HepG2 (cell line): ENCODE results near the gene ARL5B. TPM values are rescaled to one million over a fixed set of nuclear protein-coding genes. Genes with fewer than 3 reads are reported as not detected.

Source experiments
- ARID2 ChIP-seq: sonication (generic); formaldehyde crosslinking; IDR thresholded peaks from 2 replicates; pipeline ENCODE4 v1.8.1; 2022; ENCODE audit warnings: mild to moderate bottlenecking, missing genetic modification reagents, borderline replicate concordance
- ATF2 ChIP-seq: sonication (generic); formaldehyde crosslinking; IDR thresholded peaks from 2 replicates; pipeline ENCODE4 v1.4.0; 2020; ENCODE audit warnings: missing genetic modification reagents
- CAMTA2 ChIP-seq: sonication (generic); formaldehyde crosslinking; IDR thresholded peaks from 2 replicates; pipeline ENCODE4 v1.4.0; 2020; ENCODE audit warnings: mild to moderate bottlenecking, missing genetic modification reagents, borderline replicate concordance
- CREBL2 ChIP-seq: sonication (generic); formaldehyde crosslinking; IDR thresholded peaks from 2 replicates; pipeline ENCODE4 v1.8.1; 2023; ENCODE audit warnings: missing genetic modification reagents, mild to moderate bottlenecking, borderline replicate concordance
- GPBP1L1 ChIP-seq: sonication (generic); formaldehyde crosslinking; IDR thresholded peaks from 2 replicates; pipeline ENCODE4 v1.5.0; 2020; ENCODE audit warnings: mild to moderate bottlenecking, missing genetic modification reagents
- HES4 ChIP-seq: sonication (generic); formaldehyde crosslinking; IDR thresholded peaks from 2 replicates; pipeline ENCODE4 v1.9.0; 2021; ENCODE audit warnings: mild to moderate bottlenecking, missing genetic modification reagents, borderline replicate concordance
- HMG20B ChIP-seq: conservative IDR thresholded peaks from 2 replicates; pipeline ENCODE4 v1.6.1; 2016; ENCODE audit warnings: missing genetic modification reagents, missing compliant biosample characterization
- JUNB ChIP-seq: sonication (generic); formaldehyde crosslinking; IDR thresholded peaks from 2 replicates; pipeline ENCODE4 v1.8.0; 2022; ENCODE audit warnings: missing genetic modification reagents, mild to moderate bottlenecking, borderline replicate concordance
- KDM2A ChIP-seq: sonication (generic); formaldehyde crosslinking; IDR thresholded peaks from 2 replicates; pipeline ENCODE4 v1.4.0; 2020; ENCODE audit warnings: low read depth, missing genetic modification reagents, borderline replicate concordance
- MAF1 ChIP-seq: sonication (generic); formaldehyde crosslinking; IDR thresholded peaks from 2 replicates; pipeline ENCODE4 v1.5.0; 2020; ENCODE audit warnings: missing genetic modification reagents, borderline replicate concordance
- NKX3-1 ChIP-seq: sonication (generic); formaldehyde crosslinking; IDR thresholded peaks from 2 replicates; pipeline ENCODE4 v1.5.0; 2020; ENCODE audit warnings: missing genetic modification reagents
- NR0B2 ChIP-seq: sonication (generic); formaldehyde crosslinking; IDR thresholded peaks from 2 replicates; pipeline ENCODE4 v1.4.0; 2020; ENCODE audit warnings: mild to moderate bottlenecking, missing genetic modification reagents
- PBX2 ChIP-seq: IDR thresholded peaks from 2 replicates; pipeline ENCODE4 v1.6.1; 2016; ENCODE audit warnings: control low read depth
- RAD21 ChIP-seq: fragments of 450-650 bp; formaldehyde crosslinking; IDR thresholded peaks from 2 replicates; pipeline ENCODE4 v1.5.0; 2020; ENCODE audit warnings: mild to moderate bottlenecking
- RBM22 ChIP-seq: fragments of 200-400 bp; formaldehyde crosslinking; optimal IDR thresholded peaks from 2 replicates; pipeline ENCODE3; 2017; ENCODE audit warnings: mild to moderate bottlenecking, low read length, moderate library complexity
- SRSF9 ChIP-seq: fragments of 200-400 bp; formaldehyde crosslinking; IDR thresholded peaks from 2 replicates; pipeline ENCODE4 v1.6.1; 2018; ENCODE audit warnings: borderline replicate concordance, mild to moderate bottlenecking, low read depth, low read length; ENCODE audit not compliant: insufficient read depth, poor library complexity, severe bottlenecking
- ZBTB20 ChIP-seq: sonication (generic); formaldehyde crosslinking; IDR thresholded peaks from 2 replicates; pipeline ENCODE4 v1.8.1; 2023; ENCODE audit warnings: missing genetic modification reagents, low read depth, mild to moderate bottlenecking, borderline replicate concordance
- ZBTB49 ChIP-seq: sonication (generic); formaldehyde crosslinking; IDR thresholded peaks from 2 replicates; pipeline ENCODE4 v1.4.0; 2020; ENCODE audit warnings: missing genetic modification reagents, borderline replicate concordance
- ZFX ChIP-seq: sonication (generic); formaldehyde crosslinking; IDR thresholded peaks from 2 replicates; pipeline ENCODE4 v1.4.0; 2020; ENCODE audit warnings: mild to moderate bottlenecking, low read depth, missing genetic modification reagents, moderate library complexity
- ZNF337 ChIP-seq: sonication (generic); formaldehyde crosslinking; IDR thresholded peaks from 2 replicates; pipeline ENCODE4 v1.5.1; 2020; ENCODE audit warnings: missing genetic modification reagents, low read depth, mild to moderate bottlenecking, borderline replicate concordance
- ZNF451 ChIP-seq: sonication (generic); formaldehyde crosslinking; IDR thresholded peaks from 2 replicates; pipeline ENCODE4 v1.5.0; 2020; ENCODE audit warnings: mild to moderate bottlenecking, missing genetic modification reagents
- ZNF570 ChIP-seq: sonication (generic); formaldehyde crosslinking; IDR thresholded peaks from 2 replicates; pipeline ENCODE4 v1.4.0; 2020; ENCODE audit warnings: mild to moderate bottlenecking, missing genetic modification reagents, borderline replicate concordance
- polyA plus RNA-seq, 8 experiments: library from polyadenylated mRNA; depleted of rRNA in 3 of 8; stranded (reverse) in 7 of 8; unstranded in 1 of 8; fragments of >200 nt; fragmentation: Illumina TruSeq in 4 of 8; extraction: Trizol in 4 of 8; gene quantifications; 2 replicates each; pipeline versions ENCODE4 v1.2.1 to v1.2.3, GENCODE V29; 2011 to 2016; ENCODE audit warnings: low read depth in 4 of 8, missing spikeins in 1 of 8, mixed read lengths in 1 of 8; ENCODE audit not compliant: insufficient read depth in 1 of 8
- total RNA-seq, 5 experiments: library from RNA; depleted of rRNA; stranded (reverse); fragments of >200 nt; fragmentation: Illumina TruSeq; extraction: Trizol; gene quantifications; 2 replicates each; pipeline ENCODE4 v1.2.3, GENCODE V29; 2016; ENCODE audit warnings: low read depth in 1 of 5

The ARL5B gene
- total and polyA plus RNA-seq, 2 of the 13 experiments (the other 11 are each of a cell fraction or from before 2014, with no cell fraction given), result 26.6 to 32.7 TPM

- TF ChIP-seq ZBTB49 (CRISPR knock-in tag), result no peak
- no peak for TF ChIP-seq NKX3-1
- no peak for TF ChIP-seq MAF1 (CRISPR knock-in tag)
- no peak for TF ChIP-seq RAD21 (CRISPR knock-in tag)
- TF ChIP-seq ZBTB20 (CRISPR knock-in tag), result peak; percentile 45; the same call in 1 of the 2 replicates
- TF ChIP-seq ARID2, result no peak
- peak; percentile 85 for TF ChIP-seq ATF2 (CRISPR knock-in tag)
- no peak for TF ChIP-seq GPBP1L1
- TF ChIP-seq PBX2, result 0 out of 2 replicates have a peak, but pooled peaks have one; percentile 27
- no peak for TF ChIP-seq ZNF570 (CRISPR knock-in tag)
- no peak for TF ChIP-seq HES4 (CRISPR knock-in tag)
- peak; percentile 98 for TF ChIP-seq JUNB
- peak; percentile 45; the same call in 1 of the 2 replicates for TF ChIP-seq KDM2A
- TF ChIP-seq CAMTA2 (CRISPR knock-in tag), result no peak
- no peak for TF ChIP-seq RBM22
- peak; percentile 63; the same call in 1 of the 2 replicates for TF ChIP-seq ZFX (CRISPR knock-in tag)
- TF ChIP-seq CREBL2, result no peak
- TF ChIP-seq NR0B2 (CRISPR knock-in tag), result no peak
- TF ChIP-seq ZNF451 (CRISPR knock-in tag), result no peak
- TF ChIP-seq SRSF9, result no peak
- peak; percentile 77 for TF ChIP-seq HMG20B (CRISPR knock-in tag)
- no peak for TF ChIP-seq ZNF337 (CRISPR knock-in tag)
Observed at GRCh38 chr10:18610517-18610916, 48.7 kb upstream of the ARL5B start (continued).
